HG02943 (cell line): Measurements from ENCODE around the gene BABAM2.
"Not testable (repeated sequence)": the region's sequence is repeated elsewhere in the genome, so short reads cannot be mapped to it uniquely, and the experiment has no call there.

Experiments used
- ATAC-seq: cut with Tn5 transposase; IDR thresholded peaks from one replicate; pipeline ENCODE4 v1.9.1; 2021; ENCODE audit warnings: mild to moderate bottlenecking, low read depth, moderate library complexity; ENCODE audit not compliant: unreplicated experiment

BABAM2 gene

GRCh38 chr2:27968957-27969356 lies 78.4 kb downstream of the BABAM2 start:
- not testable (repeated sequence) for ATAC-seq

GRCh38 chr2:27972311-27972710 lies 81.8 kb downstream of the BABAM2 start:
- no peak for ATAC-seq

GRCh38 chr2:27973592-27973991 lies 83.1 kb downstream of the BABAM2 start:
- ATAC-seq = no peak

GRCh38 chr2:27976308-27976707 lies 85.8 kb downstream of the BABAM2 start:
- no peak for ATAC-seq

- ATAC-seq = no peak
Observed at GRCh38 chr2:27977731-27978312, 87.3 kb downstream of the BABAM2 start.

- ATAC-seq = not testable (repeated sequence)
Observed at GRCh38 chr2:27978761-27979160, 88.2 kb downstream of the BABAM2 start.

- no peak for ATAC-seq
Observed at GRCh38 chr2:27980242-27980641, 89.7 kb downstream of the BABAM2 start.

GRCh38 chr2:27984153-27984552 lies 93.6 kb downstream of the BABAM2 start:
- no peak for ATAC-seq

- ATAC-seq = no peak
Observed at GRCh38 chr2:27988306-27988705, 97.8 kb downstream of the BABAM2 start.

- no peak for ATAC-seq
Observed at GRCh38 chr2:27988718-27989117, 98.2 kb downstream of the BABAM2 start.

GRCh38 chr2:27989149-27989548 lies 98.6 kb downstream of the BABAM2 start:
- ATAC-seq = no peak

- ATAC-seq = no peak
Observed at GRCh38 chr2:27990030-27990590, 99.6 kb downstream of the BABAM2 start.

GRCh38 chr2:27991146-27991545 lies 100.6 kb downstream of the BABAM2 start:
- ATAC-seq = no peak

GRCh38 chr2:27992787-27993401 lies 102.4 kb downstream of the BABAM2 start:
- no peak for ATAC-seq

- ATAC-seq = no peak
Observed at GRCh38 chr2:27993402-27993787, 102.9 kb downstream of the BABAM2 start.

GRCh38 chr2:27993950-27994728 lies 103.6 kb downstream of the BABAM2 start:
- ATAC-seq = no peak

GRCh38 chr2:27996156-27996922 lies 105.8 kb downstream of the BABAM2 start:
- no peak for ATAC-seq

GRCh38 chr2:28000287-28000686 lies 109.8 kb downstream of the BABAM2 start:
- ATAC-seq = no peak

- no peak for ATAC-seq
Observed at GRCh38 chr2:28002181-28002580, 111.7 kb downstream of the BABAM2 start.

GRCh38 chr2:28004086-28004485 lies 113.6 kb downstream of the BABAM2 start:
- ATAC-seq = no peak

GRCh38 chr2:28009732-28010131 lies 119.2 kb downstream of the BABAM2 start:
- no peak for ATAC-seq
